ENCODE results near the gene GSK3B. TPM values are rescaled to one million over a fixed set of nuclear protein-coding genes. Genes with fewer than 3 reads are reported as not detected.

Gene GSK3B
- total and polyA plus RNA-seq, 2 donors (not counting 3 experiments of a cell fraction or from before 2014, with no cell fraction given), result 22.1 to 50.1 TPM

GRCh38 chr3:119965692-119966091 lies 128.6 kb downstream of the GSK3B start:
- no TSS peak for BruUV-seq (replicated peaks)
- FAIRE-seq, result no peak

More at GRCh38 chr3:119965692-119966091, 128.6 kb downstream of the GSK3B start:
- TF ChIP-seq MAX (IDR thresholded peaks at IDR 0.05; ENCODE audit: insufficient read depth, insufficient read length) (no peak), JUN (IDR thresholded peaks at IDR 0.05; ENCODE audit: borderline replicate concordance, insufficient read depth, insufficient read length, low read depth) (no peak), CTCF (IDR thresholded peaks at IDR 0.05; ENCODE audit: extremely low read depth in 1 of 2, insufficient read depth in 1 of 2, low read depth in 1 of 2, low read length in 2 of 2) (no peak), GATA2 (IDR thresholded peaks at IDR 0.05; ENCODE audit: insufficient read depth, insufficient read length, low read depth, low read length) (no peak), EZH2 (IDR thresholded peaks at IDR 0.05; ENCODE audit: borderline replicate concordance, low read depth, low read length, severe bottlenecking) (no peak), MYC (IDR thresholded peaks at IDR 0.05; ENCODE audit: low read depth, low read length) (no peak)
- Histone ChIP-seq H3K27me3 (ENCODE audit: control insufficient read depth in 2 of 2, insufficient read depth in 2 of 2, low read length in 2 of 2) (no peaks in the 10 kb centered on the region), H3K4me1 (ENCODE audit: control insufficient read depth, extremely low read depth, insufficient read depth, low read length) (no peaks in the 10 kb centered on the region), H3K79me2 (ENCODE audit: control insufficient read depth, insufficient read depth, low read length) (peaks cover 71% of the 10 kb centered on the region), H3K9me3 (replicated peaks; ENCODE audit: control insufficient read depth, insufficient read depth, low read length) (no peaks in the 10 kb centered on the region), H2AFZ (ENCODE audit: low read depth, low read length) (no peak overlapping the region), H3K4me2 (ENCODE audit: insufficient read depth, low read length) (no peak overlapping the region), H3K9me1 (replicated peaks; ENCODE audit: control insufficient read depth, extremely low read depth, insufficient read depth, low read length) (no peaks in the 10 kb centered on the region), H3K9ac (replicated peaks; ENCODE audit: extremely low read depth, insufficient read depth, low read length) (no peak overlapping the region), H3K4me3 (replicated peaks in 1 of 3; ENCODE audit: insufficient read depth in 1 of 3, low read depth in 1 of 3, low read length in 3 of 3) (no peak overlapping the region), H4K20me1 (replicated peaks; ENCODE audit: control insufficient read depth, extremely low read depth, insufficient read depth, low read length) (peaks cover 11% of the 10 kb centered on the region), H3K36me3 (ENCODE audit: control insufficient read depth in 2 of 2, extremely low read depth in 1 of 2, insufficient read depth in 2 of 2, low read length in 2 of 2) (peaks cover 2% of the 10 kb centered on the region in 2 experiments), H3K27ac (ENCODE audit: insufficient read depth, low read depth, low read length) (no peak overlapping the region)
- CTCF ChIA-PET, result interaction anchor here (1.0 kb wide), 1 partner anchor 74 kb away, joined by 4 read pairs; no protein-coding TSS in a partner anchor
- POLR2A ChIA-PET, result no interaction called here
- DNase-seq (ENCODE audit: low read depth, low spot score), result no peak
- dilution Hi-C loops (cut with MboI; ENCODE audit: extremely low pct_ligation_motif_present, low sequenced_read_pairs) (no loop called here), intact Hi-C loops (cut with micrococcal nuclease) (no loop called here)
